T-helper 17 cell (primary cell): ENCODE measurements around the gene FRAT2. TPM values are rescaled to one million over a fixed set of nuclear protein-coding genes. Genes with fewer than 3 reads are reported as not detected.

Source experiments
- ATAC-seq: fragments of 150-1000 bp; cut with Tn5 transposase; 2 replicates; pipeline ENCODE4 v1.10.0; 2021; ENCODE audit warnings: mild to moderate bottlenecking, moderate library complexity
- DNase-seq, 3 donors: peaks; one replicate each; pipeline versions ENCODE4 v3.0.0 to v3.0.0-alpha.2; 2020 to 2021
- H3K9me3 ChIP-seq: one replicate; pipeline ENCODE4 v1.7.0; 2013; ENCODE audit warnings: low read length, mild to moderate bottlenecking; ENCODE audit not compliant: control insufficient read depth, poor library complexity, severe bottlenecking
- H3K27ac Mint-ChIP-seq: one replicate; pipeline ENCODE4 v1.8.0; 2022; ENCODE audit warnings: mild to moderate bottlenecking, moderate library complexity, mixed read lengths
- H3K27me3 Mint-ChIP-seq: one replicate; pipeline ENCODE4 v1.8.0; 2022; ENCODE audit warnings: mixed read lengths
- H3K36me3 Mint-ChIP-seq: one replicate; pipeline ENCODE4 v1.8.0; 2022; ENCODE audit warnings: low read depth, mixed read lengths
- H3K4me1 Mint-ChIP-seq: one replicate; pipeline ENCODE4 v1.8.0; 2022; ENCODE audit warnings: mild to moderate bottlenecking, mixed read lengths
- H3K4me3 Mint-ChIP-seq: one replicate; pipeline ENCODE4 v1.8.0; 2022; ENCODE audit warnings: mild to moderate bottlenecking, moderate library complexity, mixed read lengths
- total RNA-seq, 4 donors: library from RNA in 2 of 4; stranded (reverse) in 2 of 4; gene quantifications; one replicate each; pipeline ENCODE4 v1.2.3 and lab custom pipeline; 2022 to 2026

Gene FRAT2, protein sequence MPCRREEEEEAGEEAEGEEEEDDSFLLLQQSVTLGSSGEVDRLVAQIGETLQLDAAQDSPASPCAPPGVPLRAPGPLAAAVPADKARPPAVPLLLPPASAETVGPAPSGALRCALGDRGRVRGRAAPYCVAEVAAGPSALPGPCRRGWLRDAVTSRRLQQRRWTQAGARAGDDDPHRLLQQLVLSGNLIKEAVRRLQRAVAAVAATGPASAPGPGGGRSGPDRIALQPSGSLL
- 10 to 100 TPM; 16.8 to 21.7 TPM for total RNA-seq
- 25.7 to 32.9 reads per million in 2 donors for total RNA-seq (lab: John Stamatoyannopoulos, UW)

DNA sequence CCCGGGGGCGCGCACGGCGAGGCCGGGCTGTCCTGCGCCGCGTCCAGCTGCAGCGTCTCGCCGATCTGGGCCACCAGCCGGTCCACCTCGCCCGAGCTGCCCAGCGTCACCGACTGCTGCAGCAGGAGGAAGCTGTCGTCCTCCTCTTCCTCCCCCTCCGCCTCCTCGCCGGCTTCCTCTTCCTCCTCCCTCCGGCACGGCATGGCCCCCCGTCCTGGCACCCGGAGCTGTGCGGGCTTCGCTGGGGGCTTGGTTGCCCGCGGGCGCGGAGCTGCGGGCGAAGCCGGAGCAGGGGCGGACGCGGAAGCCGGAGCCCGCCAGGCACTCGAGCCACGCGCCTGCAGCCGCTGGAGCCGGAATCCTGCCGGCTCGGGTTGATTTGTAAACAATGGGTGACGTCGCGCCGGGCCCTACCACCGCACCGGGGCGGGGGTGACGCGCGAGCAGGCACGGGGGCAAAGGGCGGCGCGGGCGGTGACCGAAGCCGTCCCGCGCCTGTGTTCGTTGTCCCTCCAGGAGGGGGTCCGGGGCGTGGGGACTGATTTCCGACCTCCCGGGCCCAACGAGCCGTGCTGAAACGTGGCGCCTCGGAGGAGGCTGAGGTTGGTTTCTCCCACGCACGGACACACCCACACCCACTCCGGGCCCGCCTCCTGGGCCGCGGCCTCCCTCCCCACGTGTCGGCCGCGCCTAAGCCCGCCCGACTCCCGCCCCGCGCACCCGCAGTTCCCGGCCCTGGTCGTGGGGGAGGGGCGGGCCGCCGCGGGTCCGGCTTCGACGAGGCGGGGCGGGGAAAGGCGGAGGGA lies at the start of gene FRAT2:
TSS of gene FRAT2 (minus strand) at position 360 of the 806 bp plus-strand sequence. CDS start at position 203, 157 bp downstream.
- peak; percentile 92 for ATAC-seq
- Mint-ChIP-seq H3K27ac (peak within 1 kb of the TSS; percentile 92), H3K36me3 (peaks cover 4% of the 10 kb centered on the region), H3K4me1 (peaks cover 31% of the 10 kb centered on the region), H3K27me3 (peaks cover 9% of the 10 kb centered on the region), H3K4me3 (peak within 1 kb of the TSS; percentile 95)
- H3K9me3 ChIP-seq = no peaks in the 10 kb centered on the region
- peak; percentile 79 to 83 (median 82) for DNase-seq

GRCh38 chr10:97384156-97384555 lies 49.6 kb upstream of the FRAT2 start:
- no peaks in the 10 kb centered on the region for H3K27me3 Mint-ChIP-seq
- DNase-seq = no peak
- ATAC-seq = no peak
- H3K9me3 ChIP-seq = no peaks in the 10 kb centered on the region
- H3K27ac Mint-ChIP-seq = peak overlapping the region; percentile 45
- H3K4me3 Mint-ChIP-seq = no peak overlapping the region
- H3K36me3 Mint-ChIP-seq = peaks cover 5% of the 10 kb centered on the region
- peaks cover 4% of the 10 kb centered on the region for H3K4me1 Mint-ChIP-seq

- no peaks in the 10 kb centered on the region for H3K27me3 Mint-ChIP-seq
- DNase-seq = no peak
- H3K4me1 Mint-ChIP-seq = peaks cover 4% of the 10 kb centered on the region
- H3K27ac Mint-ChIP-seq = no peak overlapping the region
- no peaks in the 10 kb centered on the region for H3K36me3 Mint-ChIP-seq
- H3K9me3 ChIP-seq = no peaks in the 10 kb centered on the region
- ATAC-seq = no peak
- H3K4me3 Mint-ChIP-seq = no peak overlapping the region
Observed at GRCh38 chr10:97383159-97383558, 48.6 kb upstream of the FRAT2 start.

- H3K36me3 Mint-ChIP-seq = no peaks in the 10 kb centered on the region
Observed at GRCh38 chr10:97381626-97382025, 47.1 kb upstream of the FRAT2 start.

GRCh38 chr10:97380516-97380915 lies 46.0 kb upstream of the FRAT2 start:
- ATAC-seq = no peak
- H3K4me3 Mint-ChIP-seq = no peak overlapping the region
- DNase-seq = no peak
- H3K9me3 ChIP-seq = no peaks in the 10 kb centered on the region
- H3K36me3 Mint-ChIP-seq = no peaks in the 10 kb centered on the region
- H3K4me1 Mint-ChIP-seq = peaks cover 4% of the 10 kb centered on the region
- H3K27me3 Mint-ChIP-seq = no peaks in the 10 kb centered on the region
- no peak overlapping the region for H3K27ac Mint-ChIP-seq

More at GRCh38 chr10:97381626-97382025, 47.1 kb upstream of the FRAT2 start:
- Mint-ChIP-seq H3K4me3 (no peak overlapping the region), H3K27me3 (no peaks in the 10 kb centered on the region), H3K27ac (no peak overlapping the region), H3K4me1 (peaks cover 4% of the 10 kb centered on the region)
- DNase-seq = no peak
- ATAC-seq = no peak
- H3K9me3 ChIP-seq = no peaks in the 10 kb centered on the region

DNA sequence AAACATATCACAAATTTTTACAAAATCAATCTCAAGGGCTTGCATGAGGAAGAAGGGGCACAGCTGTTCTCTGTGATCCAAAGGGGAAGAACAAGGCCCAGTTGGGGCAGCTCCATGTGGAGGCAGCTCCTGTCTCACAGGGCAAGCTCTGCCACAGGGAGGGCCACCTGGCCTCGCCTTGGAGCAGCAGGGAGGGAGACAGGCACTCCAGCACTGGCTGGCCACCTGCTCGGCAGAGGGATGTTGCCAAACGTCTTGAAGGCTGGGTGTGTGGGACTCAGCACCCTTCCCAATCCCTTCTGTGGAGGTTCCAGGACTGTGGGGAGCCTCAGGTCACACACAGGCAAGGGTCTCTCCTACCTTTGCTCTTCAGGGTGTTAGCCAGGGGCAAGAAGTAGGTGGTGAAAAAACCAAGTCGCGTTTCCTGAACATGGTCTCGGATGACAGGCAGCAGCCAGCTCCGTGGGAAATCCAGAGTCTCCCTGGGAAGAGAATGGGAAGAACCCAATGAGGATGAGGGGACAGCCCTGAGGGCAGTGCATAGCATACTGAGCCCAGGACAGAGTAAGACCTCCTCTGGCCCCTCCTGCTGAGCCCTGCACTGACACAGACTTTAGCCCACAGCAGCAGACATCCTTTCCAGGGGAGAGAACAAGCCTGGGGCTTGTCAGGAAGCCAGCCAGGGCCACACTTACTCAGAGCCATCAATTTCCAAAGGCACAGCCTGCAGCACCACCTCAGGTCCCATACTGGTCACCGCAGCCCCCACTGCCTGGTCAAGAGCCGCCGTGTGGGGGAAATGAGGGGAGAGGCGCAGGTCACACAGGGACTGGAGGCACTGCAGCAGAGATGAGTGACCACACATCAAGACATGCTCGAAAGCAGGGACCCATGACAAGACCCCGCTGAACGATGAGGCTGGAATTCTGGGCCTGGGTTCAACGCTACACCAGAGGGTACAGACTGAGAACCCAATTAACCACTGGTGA lies 44.7 kb upstream of the FRAT2 start:
- peak overlapping the region; percentile 82 for H3K27ac Mint-ChIP-seq
- ATAC-seq (peak; percentile 10), DNase-seq (no peak)
- no peaks in the 10 kb centered on the region for H3K27me3 Mint-ChIP-seq
- H3K4me1 Mint-ChIP-seq = peaks cover 2% of the 10 kb centered on the region
- no peaks in the 10 kb centered on the region for H3K9me3 ChIP-seq
- H3K4me3 Mint-ChIP-seq = peak overlapping the region; percentile 56
- no peaks in the 10 kb centered on the region for H3K36me3 Mint-ChIP-seq

DNA sequence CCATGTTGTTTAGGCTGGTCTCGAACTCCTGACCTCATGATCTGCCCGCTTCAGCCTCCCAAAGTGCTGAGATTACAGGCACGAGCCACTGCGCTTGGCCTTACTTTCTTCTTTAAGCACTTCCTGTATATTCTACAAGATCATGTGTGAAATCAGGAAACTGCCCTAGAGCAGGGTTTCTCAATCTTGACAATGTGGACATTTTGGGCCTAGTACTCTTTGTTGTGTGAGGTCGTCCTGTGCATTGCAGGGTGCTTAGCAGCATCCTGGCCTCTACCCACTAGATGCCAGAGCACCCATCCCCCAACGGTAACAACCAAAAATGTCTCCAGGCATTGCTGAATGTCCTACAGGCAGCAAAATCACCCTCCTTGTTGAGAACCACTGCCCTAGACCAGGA lies 41.9 kb upstream of the FRAT2 start:
- Mint-ChIP-seq H3K27ac (no peak overlapping the region), H3K4me3 (peak overlapping the region; percentile 15), H3K4me1 (peaks cover 2% of the 10 kb centered on the region), H3K36me3 (peaks cover 4% of the 10 kb centered on the region), H3K27me3 (no peaks in the 10 kb centered on the region)
- ATAC-seq (no peak), DNase-seq (no peak)
- no peaks in the 10 kb centered on the region for H3K9me3 ChIP-seq

GRCh38 chr10:97373456-97373855 lies 38.9 kb upstream of the FRAT2 start:
- DNase-seq = no peak

GRCh38 chr10:97372233-97372875 lies 37.8 kb upstream of the FRAT2 start:
- ATAC-seq = no peak
- H3K36me3 Mint-ChIP-seq = peaks cover 11% of the 10 kb centered on the region
- H3K4me1 Mint-ChIP-seq = peaks cover 2% of the 10 kb centered on the region
- no peaks in the 10 kb centered on the region for H3K9me3 ChIP-seq
- H3K27ac Mint-ChIP-seq = peak overlapping the region; percentile 72
- H3K27me3 Mint-ChIP-seq = no peaks in the 10 kb centered on the region
- no peak for DNase-seq
- peak overlapping the region; percentile 19 for H3K4me3 Mint-ChIP-seq

More at GRCh38 chr10:97373456-97373855, 38.9 kb upstream of the FRAT2 start:
- Mint-ChIP-seq H3K27me3 (no peaks in the 10 kb centered on the region), H3K36me3 (peaks cover 11% of the 10 kb centered on the region), H3K4me1 (peaks cover 2% of the 10 kb centered on the region), H3K4me3 (no peak overlapping the region), H3K27ac (peak overlapping the region; percentile 45)
- ATAC-seq = no peak
- H3K9me3 ChIP-seq = no peaks in the 10 kb centered on the region

GRCh38 chr10:97371696-97372095 lies 37.2 kb upstream of the FRAT2 start:
- Mint-ChIP-seq H3K4me3 (no peak overlapping the region), H3K27me3 (no peaks in the 10 kb centered on the region), H3K4me1 (peaks cover 2% of the 10 kb centered on the region), H3K36me3 (peaks cover 11% of the 10 kb centered on the region), H3K27ac (peak overlapping the region; percentile 72)
- ATAC-seq = no peak
- no peaks in the 10 kb centered on the region for H3K9me3 ChIP-seq
- DNase-seq = no peak

- peaks cover 7% of the 10 kb centered on the region for H3K4me1 Mint-ChIP-seq
- H3K4me3 Mint-ChIP-seq = peak overlapping the region; percentile 21
- no peaks in the 10 kb centered on the region for H3K9me3 ChIP-seq
- no peaks in the 10 kb centered on the region for H3K27me3 Mint-ChIP-seq
- ATAC-seq = no peak
- H3K27ac Mint-ChIP-seq = peak overlapping the region; percentile 82
- H3K36me3 Mint-ChIP-seq = peaks cover 21% of the 10 kb centered on the region
- DNase-seq = no peak
Observed at GRCh38 chr10:97367126-97367649, 32.7 kb upstream of the FRAT2 start.

- DNase-seq = no peak
- Mint-ChIP-seq H3K4me3 (peak overlapping the region; percentile 36), H3K27ac (peak overlapping the region; percentile 82), H3K36me3 (peaks cover 21% of the 10 kb centered on the region), H3K27me3 (no peaks in the 10 kb centered on the region), H3K4me1 (peaks cover 7% of the 10 kb centered on the region)
- H3K9me3 ChIP-seq = no peaks in the 10 kb centered on the region
- no peak for ATAC-seq
Observed at GRCh38 chr10:97366572-97366971, 32.0 kb upstream of the FRAT2 start.
